PC-9 (cell line): ENCODE results near the gene HIGD2B.
A peak's percentile ranks its signal among the peaks of the same experiment; 100 is the strongest.
"Not testable (repeated sequence)": the region's sequence is repeated elsewhere in the genome, so short reads cannot be mapped to it uniquely, and the experiment has no call there.

Source experiments
- CTCF ChIP-seq: fragments of 200-600 bp; sonication (generic); conservative IDR thresholded peaks from 2 replicates; pipeline ENCODE4 v1.6.1; 2017; ENCODE audit warnings: mixed run types, antibody characterized with exemption, mild to moderate bottlenecking, moderate library complexity
- EZH2 ChIP-seq: fragments of 200-600 bp; sonication (generic); IDR thresholded peaks from 2 replicates; pipeline ENCODE4 v1.8.0; 2017; ENCODE audit warnings: antibody characterized with exemption, low read depth

GRCh38 chr15:72670656-72671352 lies 15.2 kb downstream of the HIGD2B start:
- not testable (repeated sequence) for TF ChIP-seq EZH2
- TF ChIP-seq CTCF = peak; percentile 81
